ENCODE results near the gene MYO3B.

DNA sequence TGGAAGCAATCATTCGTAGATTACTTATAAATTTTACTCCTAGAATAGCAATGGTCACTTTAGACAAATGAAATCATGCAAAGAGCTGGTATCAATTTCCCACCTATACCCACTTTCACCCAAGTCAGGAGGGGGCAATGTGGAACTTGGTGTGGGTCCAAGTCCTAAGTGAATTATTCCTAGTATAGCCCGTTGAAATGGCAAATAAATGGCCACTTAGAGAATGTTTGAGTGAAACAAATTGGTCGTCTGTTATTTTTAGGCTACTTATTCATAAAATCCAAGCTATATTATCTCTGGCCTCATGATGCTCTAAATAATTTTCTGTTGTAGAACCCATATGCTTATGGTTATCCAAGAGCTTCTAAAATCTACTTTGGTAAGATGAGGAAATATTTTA, 98.1 kb downstream of the MYO3B start:
- TF ChIP-seq, protein P1, sequence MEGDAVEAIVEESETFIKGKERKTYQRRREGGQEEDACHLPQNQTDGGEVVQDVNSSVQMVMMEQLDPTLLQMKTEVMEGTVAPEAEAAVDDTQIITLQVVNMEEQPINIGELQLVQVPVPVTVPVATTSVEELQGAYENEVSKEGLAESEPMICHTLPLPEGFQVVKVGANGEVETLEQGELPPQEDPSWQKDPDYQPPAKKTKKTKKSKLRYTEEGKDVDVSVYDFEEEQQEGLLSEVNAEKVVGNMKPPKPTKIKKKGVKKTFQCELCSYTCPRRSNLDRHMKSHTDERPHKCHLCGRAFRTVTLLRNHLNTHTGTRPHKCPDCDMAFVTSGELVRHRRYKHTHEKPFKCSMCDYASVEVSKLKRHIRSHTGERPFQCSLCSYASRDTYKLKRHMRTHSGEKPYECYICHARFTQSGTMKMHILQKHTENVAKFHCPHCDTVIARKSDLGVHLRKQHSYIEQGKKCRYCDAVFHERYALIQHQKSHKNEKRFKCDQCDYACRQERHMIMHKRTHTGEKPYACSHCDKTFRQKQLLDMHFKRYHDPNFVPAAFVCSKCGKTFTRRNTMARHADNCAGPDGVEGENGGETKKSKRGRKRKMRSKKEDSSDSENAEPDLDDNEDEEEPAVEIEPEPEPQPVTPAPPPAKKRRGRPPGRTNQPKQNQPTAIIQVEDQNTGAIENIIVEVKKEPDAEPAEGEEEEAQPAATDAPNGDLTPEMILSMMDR (conservative IDR thresholded peaks at IDR 0.05; ENCODE audit: low read depth, low read length) = no peak
- TF ChIP-seq EZH2 (IDR thresholded peaks at IDR 0.05; ENCODE audit: borderline replicate concordance, low read depth, low read length, poor library complexity, severe bottlenecking) = no peak
